Measurements from ENCODE around the gene LRP1B. TPM values are rescaled to one million over a fixed set of nuclear protein-coding genes. Genes with fewer than 3 reads are reported as not detected.

The LRP1B gene
- total RNA-seq = 1 to 10 TPM in 1 of 2 donors, under 1 TPM in 1; 0.79 to 1.8 TPM
- polyA plus RNA-seq (2013, experiment 1 of 2) = 0.28 TPM
- 0.87 TPM for polyA plus RNA-seq (2013, experiment 2 of 2)
- long read RNA-seq, experiment 1, partial matches to known transcripts = 1 of 2 reads
- long read RNA-seq, experiment 1, other reads (novel, unspliced or antisense) = 1 of 2 reads
- long read RNA-seq, experiment 2, partial matches to known transcripts = 1 of 6 reads
- long read RNA-seq, experiment 2, other reads (novel, unspliced or antisense) = 5 of 6 reads
- long read RNA-seq, experiment 3, partial matches to known transcripts = 0 of 1 reads
- long read RNA-seq, experiment 3, other reads (novel, unspliced or antisense) = 1 of 1 reads
- long read RNA-seq, experiment 4 = 0 reads

GRCh38 chr2:142131010-142131669 lies at the start of gene LRP1B:
Gene LRP1B, minus strand, starts transcription at chr2:142131016. Its CDS starts 287 bp downstream, at chr2:142130729.
- Mint-ChIP-seq H3K4me3 (peak within 1 kb of the TSS; percentile 74), H3K27ac (peak within 1 kb of the TSS; percentile 88), H3K4me1 (peaks cover 14% of the 10 kb centered on the region), H3K9me3 (no peaks in the 10 kb centered on the region), H3K27me3 (ENCODE audit: insufficient read depth) (peaks cover 66% of the 10 kb centered on the region), H3K36me3 (ENCODE audit: low read depth) (no peaks in the 10 kb centered on the region)
- peak within 1 kb of the TSS; percentile 41 for H3K9ac ChIP-seq (ENCODE audit: extremely low read depth, low read length, poor library complexity, severe bottlenecking)
- TF ChIP-seq CTCF (conservative IDR thresholded peaks at IDR 0.05) = no peak
- no peaks in the 10 kb centered on the region for H3K9me3 ChIP-seq (ENCODE audit: control insufficient read depth, low read length)
- H3K4me1 ChIP-seq (ENCODE audit: control insufficient read depth, insufficient read depth, low read length) = peaks cover 2% of the 10 kb centered on the region
- H3K36me3 ChIP-seq (ENCODE audit: control insufficient read depth, insufficient read depth, low read length) = no peaks in the 10 kb centered on the region
- peak within 1 kb of the TSS; percentile 86 for H3K4me3 ChIP-seq (ENCODE audit: low read length)
- 0 to 3% methylated on average over 2 to 21 of the region's 21 CpGs for WGBS, 2 experiments (ENCODE audit: insufficient coverage in 1 of 2, insufficient read length in 1 of 2)
- DNase-seq = peak; percentile 82
- peaks cover 45% of the 10 kb centered on the region for H3K27me3 ChIP-seq (ENCODE audit: control insufficient read depth, insufficient read depth, low read length, poor library complexity, severe bottlenecking)
- no peak within 1 kb of the TSS for H3K27ac ChIP-seq (ENCODE audit: low read depth, low read length)

- Histone ChIP-seq H3K9ac (ENCODE audit: extremely low read depth, low read length, poor library complexity, severe bottlenecking) (no peak overlapping the region), H3K27me3 (ENCODE audit: control insufficient read depth, insufficient read depth, low read length, poor library complexity, severe bottlenecking) (no peaks in the 10 kb centered on the region), H3K27ac (ENCODE audit: low read depth, low read length) (no peak overlapping the region), H3K4me3 (ENCODE audit: low read length) (no peak overlapping the region), H3K36me3 (ENCODE audit: control insufficient read depth, insufficient read depth, low read length) (no peaks in the 10 kb centered on the region), H3K9me3 (ENCODE audit: control insufficient read depth, low read length) (no peaks in the 10 kb centered on the region), H3K4me1 (ENCODE audit: control insufficient read depth, insufficient read depth, low read length) (no peaks in the 10 kb centered on the region)
- no peak overlapping the region for H3K4me3 Mint-ChIP-seq
- DNase-seq = no peak
- H3K4me1 Mint-ChIP-seq = peaks cover 5% of the 10 kb centered on the region
- no peaks in the 10 kb centered on the region for H3K9me3 Mint-ChIP-seq
- no peaks in the 10 kb centered on the region for H3K36me3 Mint-ChIP-seq (ENCODE audit: low read depth)
- no peaks in the 10 kb centered on the region for H3K27me3 Mint-ChIP-seq (ENCODE audit: insufficient read depth)
- 88 to 92% methylated on average over 1 of the region's 1 CpG for WGBS, 2 experiments (ENCODE audit: insufficient coverage in 1 of 2, insufficient read length in 1 of 2)
- H3K27ac Mint-ChIP-seq = no peak overlapping the region
- TF ChIP-seq CTCF (conservative IDR thresholded peaks at IDR 0.05) = no peak
Measured at GRCh38 chr2:142179686-142180085, 48.9 kb upstream of the LRP1B start.

GRCh38 chr2:142178604-142179003 lies 47.8 kb upstream of the LRP1B start:
- no peak overlapping the region for H3K9ac ChIP-seq (ENCODE audit: extremely low read depth, low read length, poor library complexity, severe bottlenecking)
- H3K4me1 Mint-ChIP-seq = peaks cover 5% of the 10 kb centered on the region
- no peaks in the 10 kb centered on the region for H3K36me3 ChIP-seq (ENCODE audit: control insufficient read depth, insufficient read depth, low read length)
- WGBS, 2 experiments (ENCODE audit: insufficient coverage in 1 of 2, insufficient read length in 1 of 2) = 92 to 100% methylated on average over 1 of the region's 1 CpG
- TF ChIP-seq CTCF (conservative IDR thresholded peaks at IDR 0.05) = no peak
- H3K27ac Mint-ChIP-seq = no peak overlapping the region
- no peak overlapping the region for H3K4me3 ChIP-seq (ENCODE audit: low read length)
- no peaks in the 10 kb centered on the region for H3K27me3 ChIP-seq (ENCODE audit: control insufficient read depth, insufficient read depth, low read length, poor library complexity, severe bottlenecking)
- H3K27ac ChIP-seq (ENCODE audit: low read depth, low read length) = no peak overlapping the region
- no peaks in the 10 kb centered on the region for H3K9me3 ChIP-seq (ENCODE audit: control insufficient read depth, low read length)
- no peaks in the 10 kb centered on the region for H3K9me3 Mint-ChIP-seq
- H3K4me3 Mint-ChIP-seq = no peak overlapping the region
- DNase-seq = no peak
- H3K36me3 Mint-ChIP-seq (ENCODE audit: low read depth) = no peaks in the 10 kb centered on the region
- no peaks in the 10 kb centered on the region for H3K27me3 Mint-ChIP-seq (ENCODE audit: insufficient read depth)
- no peaks in the 10 kb centered on the region for H3K4me1 ChIP-seq (ENCODE audit: control insufficient read depth, insufficient read depth, low read length)
